PC-3 (cell line): ENCODE data around the gene DECR2. TPM values are rescaled to one million over a fixed set of nuclear protein-coding genes. Genes with fewer than 3 reads are reported as not detected.

Source experiments
- ATAC-seq: fragments of 200-7000 bp; cut with Tn5 transposase; 2 replicates; pipeline ENCODE4 v1.9.1; 2020; ENCODE audit warnings: mild to moderate bottlenecking, moderate library complexity
- BruUV-seq: library from RNA; stranded (reverse); fragments of 400-500 nt; replicated peaks from 2 replicates; lab custom pipeline; 2021; lab: Mats Ljungman, UMichigan
- CTCF ChIA-PET: fragments of 300-600 bp; sonication (Branson Sonifier 250); formaldehyde crosslinking; loops from one replicate; lab custom pipeline; 2022; ENCODE audit warnings: antibody characterized with exemption; lab: Charles Lee
- POLR2A ChIA-PET: fragments of 300-600 bp; sonication (Branson Sonifier 250); formaldehyde crosslinking; loops from one replicate; lab custom pipeline; 2022; ENCODE audit warnings: antibody characterized with exemption; ENCODE audit not compliant: unreplicated experiment; lab: Charles Lee
- DNase-seq: peaks from one replicate; pipeline ENCODE4 v3.0.0-alpha.2; 2015
- H2AFZ ChIP-seq: fragments of 300-600 bp; sonication (generic); 2 replicates; pipeline ENCODE4 v1.6.0; 2016; ENCODE audit warnings: antibody characterized with exemption, low read length
- H3F3A ChIP-seq: fragments of 300-600 bp; sonication (generic); one replicate; pipeline ENCODE4 v1.6.0; 2017; ENCODE audit warnings: antibody characterized with exemption, low read length, control low read depth, mild to moderate bottlenecking; ENCODE audit not compliant: unreplicated experiment
- H3K27ac ChIP-seq: fragments of 300-600 bp; sonication (generic); 2 replicates; pipeline ENCODE4 v1.5.1; 2016; ENCODE audit warnings: mild to moderate bottlenecking, low read length
- H3K27me3 ChIP-seq: fragments of 300-600 bp; sonication (generic); 2 replicates; pipeline ENCODE4 v1.6.1; 2016; ENCODE audit warnings: low read length, mixed read lengths
- H3K36me3 ChIP-seq: fragments of 300-600 bp; sonication (generic); 2 replicates; pipeline ENCODE4 v1.6.1; 2016; ENCODE audit warnings: low read depth, mixed run types, low read length, mixed read lengths
- H3K4me1 ChIP-seq: fragments of 300-600 bp; sonication (generic); 2 replicates; pipeline ENCODE4 v1.5.1; 2016; ENCODE audit warnings: low read length; ENCODE audit not compliant: insufficient read depth
- H3K4me2 ChIP-seq: fragments of 300-600 bp; sonication (generic); 2 replicates; pipeline ENCODE4 v1.6.0; 2016; ENCODE audit warnings: low read length
- H3K4me3 ChIP-seq: fragments of 300-600 bp; sonication (generic); 2 replicates; pipeline ENCODE4 v1.5.1; 2016; ENCODE audit warnings: mild to moderate bottlenecking, low read length, mixed read lengths
- H3K79me2 ChIP-seq: fragments of 300-600 bp; sonication (generic); 2 replicates; pipeline ENCODE4 v1.6.1; 2017; ENCODE audit warnings: low read length, mixed read lengths
- H3K9ac ChIP-seq: fragments of 300-600 bp; sonication (generic); 2 replicates; pipeline ENCODE4 v1.6.0; 2016; ENCODE audit warnings: mild to moderate bottlenecking, low read length
- H3K9me2 ChIP-seq: fragments of 300-600 bp; sonication (generic); replicated peaks from 2 replicates; pipeline ENCODE4 v1.6.1; 2016; ENCODE audit warnings: mixed run types, low read length, mixed read lengths
- H3K9me3 ChIP-seq: fragments of 300-600 bp; sonication (generic); 2 replicates; pipeline ENCODE4 v1.6.1; 2016; ENCODE audit warnings: low read length, mixed read lengths
- H4K20me1 ChIP-seq: fragments of 300-600 bp; sonication (generic); 2 replicates; pipeline ENCODE4 v1.6.1; 2016; ENCODE audit warnings: low read length, mixed read lengths
- CTCF ChIP-seq: fragments of 300-600 bp; sonication (generic); conservative IDR thresholded peaks from 2 replicates; pipeline ENCODE4 v1.5.1; 2017; ENCODE audit warnings: antibody characterized with exemption, low read depth, mild to moderate bottlenecking, low read length
- EZH2 ChIP-seq: fragments of 300-600 bp; sonication (generic); IDR thresholded peaks from one replicate; pipeline ENCODE4 v1.6.1; 2017; ENCODE audit warnings: antibody characterized with exemption, mild to moderate bottlenecking, low read length; ENCODE audit not compliant: unreplicated experiment
- EZH2phosphoT487 ChIP-seq: fragments of 300-600 bp; sonication (generic); IDR thresholded peaks from 2 replicates; pipeline ENCODE4 v1.6.1; 2018; ENCODE audit warnings: mild to moderate bottlenecking, antibody characterized with exemption, low read length, borderline replicate concordance
- intact Hi-C: fragments of 100-400 bp; cut with micrococcal nuclease; formaldehyde crosslinking; loops from 2 replicates; pipeline ENCODE4 v1.9.0; 2023
- total RNA-seq: library from RNA; depleted of rRNA; stranded (reverse); fragments of >200 nt; gene quantifications from 2 replicates; pipeline ENCODE4 v1.2.3, GENCODE V29; 2014

The DECR2 gene
- total RNA-seq, 1 experiment from 2014 or later = 19.8 TPM

DNA sequence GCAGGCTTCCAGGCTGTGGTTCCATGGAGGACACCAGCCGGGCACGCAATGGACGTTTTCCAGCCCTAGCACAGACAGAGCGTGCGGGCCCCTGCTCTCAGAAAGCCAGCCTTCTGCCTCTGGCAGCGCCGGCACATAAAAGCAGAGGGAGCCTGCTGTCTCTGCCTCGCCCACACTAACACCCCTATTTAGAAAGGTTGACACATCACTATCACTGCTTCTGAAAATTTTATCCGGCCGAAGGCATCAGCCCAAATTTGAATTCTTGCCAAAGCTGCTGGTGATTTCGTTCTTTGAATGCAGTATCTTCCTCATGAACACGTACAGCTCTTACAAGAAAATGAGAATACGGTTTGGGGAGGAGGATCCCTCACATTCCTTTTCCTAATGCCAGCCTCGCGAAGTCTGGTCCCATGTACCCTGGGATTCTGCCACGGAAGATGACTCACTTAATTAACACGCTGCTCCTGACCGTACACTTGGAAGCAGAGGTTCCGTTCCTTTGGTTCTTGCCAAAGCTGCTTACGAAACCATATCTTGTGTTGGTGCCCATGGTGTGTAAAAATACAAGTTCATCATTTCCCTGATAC, 22.4 kb downstream of the DECR2 start:
- ChIA-PET CTCF (interaction anchor here (0.6 kb wide), 1 partner anchor 189 kb away, joined by 6 read pairs; no protein-coding TSS in a partner anchor), POLR2A (no interaction called here)
- no TSS peak for BruUV-seq
- Histone ChIP-seq H3K9me2 (no peaks in the 10 kb centered on the region), H3K9ac (0 out of 2 replicates have a peak overlapping the region, but pooled peaks have one; percentile 50), H3K27ac (no peak overlapping the region), H2AFZ (peak overlapping the region; percentile 97), H3F3A (no peaks in the 10 kb centered on the region), H3K79me2 (peaks cover 16% of the 10 kb centered on the region), H4K20me1 (peaks cover 6% of the 10 kb centered on the region; the same call in 1 of the 2 replicates), H3K4me1 (peaks cover 23% of the 10 kb centered on the region), H3K36me3 (no peaks in the 10 kb centered on the region), H3K4me3 (peak overlapping the region; percentile 70), H3K4me2 (peak overlapping the region; percentile 98), H3K9me3 (no peaks in the 10 kb centered on the region), H3K27me3 (no peaks in the 10 kb centered on the region)
- intact Hi-C loops = loop anchor here (2.0 kb wide), 1 partner anchor 21 kb away; no protein-coding TSS in a partner anchor
- ATAC-seq = peak; percentile 66
- DNase-seq = peak; percentile 76
- TF ChIP-seq EZH2phosphoT487 = no peak
- TF ChIP-seq EZH2 = no peak
- TF ChIP-seq CTCF = no peak

GRCh38 chr16:424623-425081, 23.0 kb downstream of the DECR2 start:
- Histone ChIP-seq H3K9me2 (no peaks in the 10 kb centered on the region), H3K4me2 (peak overlapping the region; percentile 98), H3K9me3 (no peaks in the 10 kb centered on the region), H4K20me1 (peaks cover 6% of the 10 kb centered on the region; the same call in 1 of the 2 replicates), H2AFZ (peak overlapping the region; percentile 97), H3F3A (no peaks in the 10 kb centered on the region), H3K36me3 (no peaks in the 10 kb centered on the region), H3K27ac (no peak overlapping the region), H3K9ac (peak overlapping the region; percentile 50), H3K4me1 (peaks cover 23% of the 10 kb centered on the region), H3K79me2 (peaks cover 17% of the 10 kb centered on the region), H3K4me3 (peak overlapping the region; percentile 70), H3K27me3 (no peaks in the 10 kb centered on the region)
- TF ChIP-seq CTCF (no peak), EZH2 (no peak), EZH2phosphoT487 (no peak)
- intact Hi-C loops = loop anchor here (2.0 kb wide), 1 partner anchor 22 kb away; no protein-coding TSS in a partner anchor
- CTCF ChIA-PET = interaction anchor here (0.6 kb wide), 1 partner anchor 189 kb away, joined by 6 read pairs; no protein-coding TSS in a partner anchor
- BruUV-seq = no TSS peak
- POLR2A ChIA-PET = no interaction called here
- ATAC-seq = peak; percentile 33
- DNase-seq = peak; percentile 36
